ENCODE data around the gene RLN3. TPM values are rescaled to one million over a fixed set of nuclear protein-coding genes. Genes with fewer than 3 reads are reported as not detected.

RLN3 gene
- total RNA-seq: not detected in 2 replicates

GRCh38 chr19:14027856-14028450, at the start of gene RLN3:
Gene RLN3, plus strand, starts transcription at chr19:14028148. Its CDS starts 57 bp downstream, at chr19:14028205.

GRCh38 chr19:14006085-14006765, 21.7 kb upstream of the RLN3 start, which contains the start of gene RFX1:
Gene RFX1, minus strand, starts transcription at chr19:14006320. Its CDS starts 12,477 bp downstream, at chr19:13993843.

GRCh38 chr19:14031719-14032480, 4.0 kb downstream of the RLN3 start, which contains the start of gene IL27RA:
Gene IL27RA, plus strand, starts transcription at chr19:14031762. Its CDS starts 111 bp downstream, at chr19:14031873.

GRCh38 chr19:14061751-14062557, 34.0 kb downstream of the RLN3 start, which contains the start of gene PALM3:
Gene PALM3, minus strand, starts transcription at chr19:14062076. Its CDS starts 96 bp downstream, at chr19:14061980.

GRCh38 chr19:14072535-14073260, 44.8 kb downstream of the RLN3 start, which contains the start of gene MISP3:
Gene MISP3, plus strand, starts transcription at chr19:14072786. Its CDS starts 524 bp downstream, at chr19:14073310.

Other genes starting within 250 kb of the RLN3 start
- gene ZSWIM4, start 232.7 kb upstream of the RLN3 start, total RNA-seq: 13.0 and 16.0 TPM in 2 replicates
- gene NANOS3, start 151.0 kb upstream of the RLN3 start, total RNA-seq: 1.2 TPM in 1 of 2 replicates, not detected in the other
- gene BRME1, start 122.0 kb upstream of the RLN3 start, total RNA-seq: 0.32 and 1.1 TPM in 2 replicates
- gene CC2D1A, start 121.9 kb upstream of the RLN3 start, total RNA-seq: 4.1 and 4.2 TPM in 2 replicates
- gene PODNL1, start 89.7 kb upstream of the RLN3 start, total RNA-seq: under 0.01 TPM in 1 of 2 replicates, not detected in the other
- gene DCAF15, start 75.6 kb upstream of the RLN3 start, total RNA-seq: 9.7 and 10.2 TPM in 2 replicates
- gene RFX1, start 21.8 kb upstream of the RLN3 start, total RNA-seq: 0.97 and 1.5 TPM in 2 replicates
- 12.3 and 14.0 TPM in 2 replicates for gene IL27RA, start 3.6 kb downstream of the RLN3 start, total RNA-seq
- 0.15 TPM in 1 of 2 replicates, not detected in the other for gene PALM3, start 33.9 kb downstream of the RLN3 start, total RNA-seq
- 0.61 TPM in 1 of 2 replicates, not detected in the other for gene MISP3, start 44.6 kb downstream of the RLN3 start, total RNA-seq
- not detected in 2 replicates for gene C19orf67, start 57.6 kb downstream of the RLN3 start, total RNA-seq
- gene SAMD1, start 62.6 kb downstream of the RLN3 start, total RNA-seq: 14.1 and 16.2 TPM in 2 replicates
- 24.5 and 35.4 TPM in 2 replicates for gene PRKACA, start 89.6 kb downstream of the RLN3 start, total RNA-seq
- gene ASF1B, start 108.4 kb downstream of the RLN3 start, total RNA-seq: 17.9 TPM in 2 replicates
- gene ADGRL1, start 178.0 kb downstream of the RLN3 start, total RNA-seq: 1.9 and 2.1 TPM in 2 replicates

Data from epithelial cell of umbilical artery (primary cell).